DND-41 (cell line): ENCODE measurements around the gene C17orf58.

Source experiments
- CTCF ChIP-seq: IDR thresholded peaks from 2 replicates; pipeline ENCODE4 v1.5.1; 2012; ENCODE audit warnings: borderline replicate concordance, low read length, moderate library complexity, mild to moderate bottlenecking; ENCODE audit not compliant: poor library complexity, severe bottlenecking; ENCODE audit errors: extremely low read depth
- EZH2 ChIP-seq: IDR thresholded peaks from 3 replicates; pipeline ENCODE4 v1.6.1; 2012; ENCODE audit warnings: borderline replicate concordance, low read depth, mild to moderate bottlenecking, moderate library complexity, low read length, inconsistent platforms; ENCODE audit not compliant: severe bottlenecking

DNA sequence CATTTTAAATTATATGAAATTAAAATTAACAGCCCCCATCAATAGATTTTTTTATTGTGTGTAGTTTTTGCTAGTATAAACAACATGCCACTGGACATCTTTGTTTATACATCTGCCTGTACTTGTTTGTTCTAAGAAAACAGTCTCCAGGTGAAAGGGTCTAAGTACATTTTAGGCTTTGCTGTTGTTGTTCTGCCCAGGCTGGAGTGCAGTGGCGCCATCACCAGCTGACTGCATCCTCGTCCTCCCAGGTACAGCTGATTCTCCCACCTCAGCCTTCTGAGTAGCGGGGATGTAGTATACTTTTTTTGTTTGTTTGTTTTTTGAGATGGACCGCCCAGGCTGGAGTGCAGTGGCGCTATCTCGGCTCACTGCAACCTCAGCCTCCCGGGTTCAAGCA, 25.5 kb downstream of the C17orf58 start:
- TF ChIP-seq CTCF, result no peak
- TF ChIP-seq EZH2, result no peak
